ENCODE data around the gene POU2AF1. TPM values are rescaled to one million over a fixed set of nuclear protein-coding genes. Genes with fewer than 3 reads are reported as not detected.

The POU2AF1 gene
- total and polyA plus RNA-seq, 2 experiments from 2014 or later = not detected

GRCh38 chr11:111406091-111406490 is 27.0 kb upstream of the POU2AF1 start (continued):
- TF ChIP-seq ZNF462 (CRISPR knock-in tag; IDR thresholded peaks at IDR 0.05) = no peak
- TF ChIP-seq EZH2 (IDR thresholded peaks at IDR 0.05; ENCODE audit: low read depth, unreplicated experiment) = no peak
- TF ChIP-seq CREB1 (CRISPR knock-in tag; IDR thresholded peaks at IDR 0.05; ENCODE audit: low read depth) = no peak

- no peaks in the 10 kb centered on the region for H3K27me3 Mint-ChIP-seq (ENCODE audit: insufficient read depth, low read depth, poor library complexity)
- Histone ChIP-seq H4K20me1 (replicated peaks; ENCODE audit: insufficient read depth) (no peaks in the 10 kb centered on the region), H3K27ac (ENCODE audit: low read depth) (no peak overlapping the region), H2AFZ (no peak overlapping the region), H3K9me2 (ENCODE audit: insufficient read depth) (0 out of 2 replicates have a peak, but pooled peaks cover 6% of the 10 kb centered on the region), H3K4me1 (ENCODE audit: insufficient read depth) (no peaks in the 10 kb centered on the region), H3K36me3 (ENCODE audit: insufficient read depth) (no peaks in the 10 kb centered on the region), H3K27me3 (ENCODE audit: insufficient read depth) (no peaks in the 10 kb centered on the region), H3K79me2 (replicated peaks; ENCODE audit: insufficient read depth) (no peaks in the 10 kb centered on the region), H3F3A (replicated peaks; ENCODE audit: low read depth) (no peaks in the 10 kb centered on the region), H3K4me2 (no peak overlapping the region), H3K4me3 (no peak overlapping the region)
- H3K27ac Mint-ChIP-seq = no peak overlapping the region
- ATAC-seq = no peak
- peaks cover 4% of the 10 kb centered on the region; the same call in 1 of the 3 replicates for H3K9me3 Mint-ChIP-seq
- no peaks in the 10 kb centered on the region for H3K36me3 Mint-ChIP-seq (ENCODE audit: low read depth)
- H3K4me3 Mint-ChIP-seq = no peak overlapping the region
- H3K4me1 Mint-ChIP-seq = no peaks in the 10 kb centered on the region
- TF ChIP-seq ZNF331 (CRISPR knock-in tag; IDR thresholded peaks at IDR 0.05; ENCODE audit: low read depth) = no peak
- no peak for TF ChIP-seq JUNB (IDR thresholded peaks at IDR 0.05; ENCODE audit: unreplicated experiment)
- no peak for DNase-seq (ENCODE audit: low spot score)
Observed at GRCh38 chr11:111405551-111405950, 26.5 kb upstream of the POU2AF1 start.

Data from GM23338 (cell line).